Limb (tissue), 2 donors: ENCODE data around the gene ZNF598.
"Not testable (repeated sequence)": the region's sequence is repeated elsewhere in the genome, so short reads cannot be mapped to it uniquely, and the experiment has no call there.

Source experiments
- DNase-seq, 2 donors: peaks; one replicate each; pipeline ENCODE4 v3.0.0-alpha.2; 2016; ENCODE audit errors: extremely low spot score in 2 of 2

The ZNF598 gene

DNA sequence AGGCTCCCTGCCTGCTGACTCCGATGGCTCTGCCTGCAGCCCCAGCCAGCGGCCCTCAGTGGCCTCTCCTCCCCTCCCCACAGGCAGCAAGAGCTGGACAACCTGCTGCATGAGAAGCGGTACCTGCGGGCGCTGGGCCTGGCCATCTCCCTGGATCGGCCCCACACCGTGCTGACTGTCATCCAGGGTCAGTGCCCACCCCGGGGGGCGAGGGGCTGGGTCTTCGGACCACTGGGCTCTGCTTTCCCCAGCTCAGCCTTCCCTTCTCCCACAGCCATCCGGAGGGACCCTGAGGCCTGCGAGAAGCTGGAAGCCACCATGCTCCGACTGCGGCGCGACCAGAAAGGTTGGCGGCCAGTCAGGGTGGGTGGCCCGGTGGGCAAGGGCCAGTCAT is 31.7 kb downstream of the ZNF598 start:
- DNase-seq = no peak

DNA sequence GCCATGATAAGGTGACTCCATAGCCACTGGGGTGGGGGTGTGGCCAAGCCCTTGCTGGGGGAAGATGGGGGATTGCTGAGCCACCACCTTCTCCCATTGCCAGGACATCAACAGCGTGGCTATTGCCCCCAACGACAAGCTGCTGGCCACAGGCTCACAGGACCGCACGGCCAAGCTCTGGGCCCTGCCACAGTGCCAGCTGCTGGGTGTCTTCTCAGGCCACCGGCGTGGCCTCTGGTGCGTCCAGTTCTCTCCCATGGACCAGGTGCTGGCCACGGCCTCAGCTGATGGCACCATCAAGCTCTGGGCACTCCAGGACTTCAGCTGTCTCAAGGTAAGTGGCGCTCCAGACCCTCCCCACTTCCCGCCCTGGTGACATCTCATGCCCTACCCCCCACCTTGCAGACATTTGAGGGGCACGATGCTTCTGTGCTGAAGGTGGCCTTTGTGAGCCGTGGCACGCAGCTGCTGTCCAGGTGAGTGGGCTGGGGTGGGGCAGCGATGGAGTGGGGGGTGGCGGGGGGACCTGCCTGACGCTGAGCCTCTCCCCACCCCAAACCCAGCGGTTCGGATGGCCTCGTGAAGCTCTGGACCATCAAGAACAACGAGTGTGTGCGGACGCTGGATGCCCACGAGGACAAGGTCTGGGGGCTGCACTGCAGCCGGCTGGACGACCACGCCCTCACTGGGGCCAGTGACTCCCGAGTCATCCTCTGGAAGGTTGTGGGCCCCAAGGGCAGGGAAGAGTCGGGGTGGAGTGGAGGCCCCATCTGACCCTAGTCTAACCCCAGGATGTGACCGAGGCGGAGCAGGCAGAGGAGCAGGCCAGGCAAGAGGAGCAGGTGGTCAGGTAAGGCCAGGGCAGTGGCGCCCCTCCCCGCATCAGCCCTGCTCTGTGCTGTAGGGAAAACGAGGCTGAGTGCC is 32.4 kb downstream of the ZNF598 start:
- no peak for DNase-seq

- DNase-seq = no peak
Measured at GRCh38 chr16:1976216-1976520, 33.5 kb downstream of the ZNF598 start.

GRCh38 chr16:1975432-1976215 is 34.0 kb downstream of the ZNF598 start:
- no peak for DNase-seq

- no peak for DNase-seq
Measured at GRCh38 chr16:1974157-1975070, 35.2 kb downstream of the ZNF598 start.

DNA sequence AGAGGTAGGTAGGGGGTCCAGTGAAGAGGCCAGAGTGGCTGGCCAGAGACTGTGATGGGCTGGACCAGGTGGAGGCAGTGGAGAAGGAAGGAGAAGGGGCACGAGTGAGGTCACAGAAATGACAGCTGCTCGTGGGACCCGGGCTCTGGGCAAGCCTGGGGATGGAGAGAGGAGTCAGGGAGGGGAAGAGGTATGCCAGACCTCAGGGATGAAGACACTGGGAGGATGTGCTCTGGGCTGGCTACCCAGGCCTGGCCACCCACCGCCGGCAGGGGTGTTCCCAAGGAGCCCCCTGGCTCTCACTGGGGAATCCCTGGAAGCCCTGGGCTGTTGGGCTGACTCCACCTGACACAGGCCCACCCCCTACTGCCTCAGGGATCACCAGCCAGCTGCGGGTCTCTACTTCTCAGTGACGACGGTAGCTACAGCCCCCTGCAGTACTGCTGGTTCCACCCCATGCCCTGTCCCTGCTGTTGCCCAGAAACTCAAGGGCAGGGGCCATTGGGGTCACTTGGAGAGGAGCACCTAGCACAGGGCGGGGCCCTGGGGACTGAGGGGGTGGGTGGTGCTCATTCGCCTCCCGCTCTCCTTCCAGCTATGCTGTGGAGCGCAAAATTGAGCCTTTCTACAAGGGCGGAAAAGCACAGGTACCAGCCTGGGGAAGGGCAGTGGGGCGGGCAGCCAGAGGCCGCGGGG is 36.0 kb downstream of the ZNF598 start:
- no peak for DNase-seq

- no peak for DNase-seq
Measured at GRCh38 chr16:1972490-1972877, 37.1 kb downstream of the ZNF598 start.

- DNase-seq = peak; percentile 94 to 98
Measured at GRCh38 chr16:1971796-1972489, 37.7 kb downstream of the ZNF598 start, which contains the start of gene TBL3. Gene TBL3 (plus strand): TSS chr16:1972053. CDS start chr16:1972165, 112 bp downstream.

DNA sequence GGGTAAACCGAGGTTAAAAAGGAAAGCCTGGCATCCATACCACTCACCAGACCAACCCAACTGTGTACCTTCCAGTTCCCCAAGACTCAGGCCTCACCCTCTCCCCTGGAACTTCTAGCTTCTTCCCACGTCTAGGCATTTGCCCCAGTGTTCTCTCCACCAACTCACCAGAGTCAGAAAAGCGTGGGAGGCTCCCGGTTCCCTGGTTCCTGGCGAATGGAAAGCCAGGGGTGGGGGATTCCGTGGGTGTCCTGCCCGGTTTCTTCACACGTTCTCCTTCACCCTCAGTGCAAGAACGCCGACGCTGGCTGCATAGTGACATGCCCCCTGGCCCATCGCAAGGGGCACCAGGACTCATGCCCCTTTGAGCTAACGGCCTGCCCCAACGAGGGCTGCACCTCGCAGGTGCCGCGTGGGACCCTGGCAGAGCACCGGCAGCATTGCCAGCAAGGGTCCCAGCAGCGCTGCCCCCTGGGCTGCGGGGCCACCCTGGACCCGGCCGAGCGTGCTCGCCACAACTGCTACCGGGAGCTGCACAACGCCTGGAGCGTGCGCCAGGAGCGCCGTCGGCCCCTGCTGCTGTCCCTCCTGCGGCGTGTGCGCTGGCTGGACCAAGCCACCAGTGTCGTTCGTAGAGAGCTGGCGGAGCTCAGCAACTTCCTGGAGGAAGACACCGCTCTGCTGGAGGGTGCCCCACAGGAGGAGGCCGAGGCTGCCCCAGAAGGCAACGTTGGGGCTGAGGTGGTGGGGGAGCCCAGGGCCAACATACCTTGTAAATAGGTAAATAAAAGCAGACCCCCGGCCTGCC is 41.3 kb downstream of the ZNF598 start:
- DNase-seq = no peak

- DNase-seq = no peak
Measured at GRCh38 chr16:1966460-1966859, 43.2 kb downstream of the ZNF598 start, which contains the start of gene RNF151. Gene RNF151 (plus strand): TSS chr16:1966856. CDS start chr16:1966882, 26 bp downstream.

DNA sequence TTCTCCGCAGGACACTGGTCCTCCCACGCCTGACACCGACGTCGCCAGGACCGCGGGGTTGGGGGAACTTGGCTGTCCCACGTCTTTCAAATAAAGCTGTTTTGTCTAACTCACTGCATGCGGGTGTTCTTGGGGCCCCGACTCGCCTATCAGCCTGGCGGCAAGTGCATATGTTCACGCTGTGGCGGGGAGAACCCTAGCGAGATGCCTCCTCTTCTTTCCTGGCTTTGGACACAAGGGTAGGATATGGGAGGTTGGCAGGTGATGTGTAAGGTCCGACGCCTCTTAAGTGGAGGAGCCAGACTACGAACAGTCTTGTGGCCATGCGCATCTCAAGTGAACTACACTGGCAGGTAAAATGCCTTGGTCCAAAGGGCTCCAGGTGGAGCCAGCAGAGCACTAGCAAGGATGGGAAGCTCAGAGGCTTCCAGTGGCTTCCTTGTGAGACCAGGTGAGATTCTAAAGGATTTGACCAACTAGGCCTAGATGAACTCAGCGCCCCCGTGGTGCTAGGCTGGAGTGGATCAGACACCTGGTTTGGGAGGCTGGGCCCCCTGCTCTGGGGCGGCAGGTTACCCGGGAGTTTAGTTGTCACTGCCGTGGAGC is 44.1 kb downstream of the ZNF598 start:
- DNase-seq = no peak

- peak; percentile 99 for DNase-seq
Measured at GRCh38 chr16:1964506-1965395, 44.9 kb downstream of the ZNF598 start, which contains the start of gene RPS2. Gene RPS2 (minus strand): TSS chr16:1964826. CDS start chr16:1964625, 201 bp downstream.

DNA sequence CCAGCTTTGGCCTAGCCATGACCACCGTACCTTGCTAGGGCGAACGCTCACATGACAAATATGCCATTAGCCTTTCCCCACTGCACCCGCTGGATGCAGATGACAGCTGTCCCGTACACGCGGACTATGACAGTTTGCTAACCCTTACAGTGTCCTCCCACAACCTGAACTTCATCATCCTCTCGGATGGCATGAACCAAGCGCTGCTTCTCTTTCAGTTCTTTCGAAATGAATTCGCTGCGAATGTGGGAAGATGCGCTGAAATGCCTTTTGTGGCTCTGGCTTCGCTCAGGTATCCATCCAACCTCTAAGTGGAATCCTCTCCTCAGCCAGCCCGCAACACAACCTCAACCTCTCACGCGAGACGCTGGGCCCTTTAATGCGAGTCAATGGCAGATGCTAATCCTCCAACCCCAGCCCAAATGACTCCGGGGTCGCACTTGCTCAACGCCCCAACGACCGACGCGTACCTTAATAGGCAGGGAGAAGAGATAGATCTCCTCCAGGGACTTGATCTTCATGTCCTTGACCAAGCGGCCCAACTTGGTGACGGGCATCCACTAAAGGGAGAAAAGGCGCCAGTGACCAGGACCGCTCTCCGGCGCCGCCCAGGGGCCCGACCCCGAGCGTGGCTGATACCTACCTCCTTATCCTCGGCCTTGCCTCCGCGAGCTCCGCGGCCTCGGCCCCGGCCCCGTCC is 45.7 kb downstream of the ZNF598 start:
- no peak for DNase-seq

DNA sequence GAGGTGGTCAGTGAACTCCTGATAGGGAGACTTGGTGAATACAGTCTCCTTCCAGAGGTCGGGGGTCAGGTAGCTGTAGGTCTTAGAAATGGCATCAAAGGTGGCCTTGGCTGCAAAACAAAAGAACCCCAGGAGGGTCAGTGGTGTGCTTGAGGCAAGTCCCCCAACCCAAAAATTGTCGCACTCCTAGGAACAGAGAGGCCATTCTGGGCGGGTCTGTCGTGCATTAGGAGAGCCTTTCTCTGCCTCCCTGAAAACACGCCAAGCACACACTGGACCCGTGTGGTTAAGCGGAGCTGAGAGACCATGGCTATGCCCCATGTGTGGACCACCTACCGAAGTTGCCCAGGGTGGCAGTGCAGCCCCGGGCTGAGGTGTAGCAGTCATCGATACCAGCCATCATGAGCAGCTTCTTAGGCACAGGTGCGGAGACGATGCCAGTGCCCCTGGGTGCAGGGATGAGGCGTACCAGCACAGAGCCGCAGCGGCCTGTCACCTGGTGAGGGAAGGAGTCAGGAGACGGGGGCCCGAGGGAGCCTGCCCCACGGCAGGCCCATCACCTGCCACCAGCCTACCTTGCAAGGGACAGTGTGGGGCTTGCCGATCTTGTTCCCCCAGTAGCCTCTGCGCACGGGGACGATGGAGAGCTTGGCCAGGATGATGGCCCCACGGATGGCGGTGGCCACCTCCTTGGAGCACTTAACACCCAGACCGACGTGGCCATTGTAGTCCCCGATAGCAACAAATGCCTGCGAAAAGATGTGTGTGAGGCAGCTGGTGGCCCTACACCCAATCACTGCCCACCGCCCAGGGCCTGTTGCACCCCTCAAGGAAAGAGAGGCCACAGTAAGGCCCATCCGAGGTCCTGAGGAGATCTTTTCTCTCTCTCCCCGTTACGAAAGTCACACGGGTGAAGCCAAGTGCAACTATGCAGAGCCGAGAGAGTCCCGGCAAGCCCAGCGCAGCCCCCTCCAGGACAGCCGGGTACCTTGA is 47.2 kb downstream of the ZNF598 start:
- not testable (repeated sequence) for DNase-seq

- no peak for DNase-seq
Measured at GRCh38 chr16:1961651-1962067, 48.0 kb downstream of the ZNF598 start.
